OCI-LY3 (cell line): ENCODE measurements around the gene ARPP19.

Experiments used
- H2AFZ ChIP-seq: fragments of 200-600, 300-600 bp; shearing (Covaris generic); 2 replicates; pipeline ENCODE4 v1.6.0; 2014; ENCODE audit warnings: antibody characterized with exemption, low read depth, low read length
- H3K27ac ChIP-seq: fragments of 200-600, 300-600 bp; sonication (generic); 2 replicates; pipeline ENCODE4 v1.5.1; 2014; ENCODE audit warnings: mild to moderate bottlenecking, low read length, moderate library complexity, mixed read lengths
- H3K27me3 ChIP-seq: fragments of 200-600, 300-600 bp; sonication (generic); 2 replicates; pipeline ENCODE4 v1.6.1; 2014; ENCODE audit warnings: low read depth, low read length, mixed read lengths
- H3K36me3 ChIP-seq: fragments of 200-600, 300-600 bp; sonication (generic); replicated peaks from 2 replicates; pipeline ENCODE3; 2014; ENCODE audit warnings: low read depth, low read length, mixed read lengths
- H3K4me1 ChIP-seq: fragments of 300-600, 200-600 bp; sonication (generic); 2 replicates; pipeline ENCODE4 v1.6.1; 2014; ENCODE audit warnings: low read length, mixed read lengths
- H3K4me2 ChIP-seq: fragments of 200-600, 300-600 bp; sonication (generic); 2 replicates; pipeline ENCODE4 v1.6.1; 2014; ENCODE audit warnings: low read length, mixed read lengths
- H3K4me3 ChIP-seq: fragments of 300-600, 200-600 bp; sonication (generic); 2 replicates; pipeline ENCODE4 v1.5.1; 2014; ENCODE audit warnings: antibody characterized with exemption, mild to moderate bottlenecking, low read length, moderate library complexity
- H3K79me2 ChIP-seq: fragments of 300-600, 200-600 bp; shearing (Covaris generic); 2 replicates; pipeline ENCODE4 v1.6.1; 2014; ENCODE audit warnings: mild to moderate bottlenecking, low read length, mixed read lengths
- H3K9ac ChIP-seq: fragments of 300-600, 200-600 bp; shearing (Covaris generic); 2 replicates; pipeline ENCODE4 v1.6.0; 2014; ENCODE audit warnings: mild to moderate bottlenecking, low read length, moderate library complexity
- H3K9me3 ChIP-seq: fragments of 200-600, 300-600 bp; shearing (Covaris generic); 2 replicates; pipeline ENCODE4 v1.6.1; 2014; ENCODE audit warnings: low read length, mixed read lengths; ENCODE audit not compliant: insufficient read depth
- H4K20me1 ChIP-seq: fragments of 200-600, 300-600 bp; sonication (generic); 2 replicates; pipeline ENCODE4 v1.6.1; 2016; ENCODE audit warnings: low read length, mixed read lengths; ENCODE audit not compliant: insufficient read depth
- CTCF ChIP-seq: fragments of 200-600, 300-600 bp; sonication (generic); IDR thresholded peaks from 2 replicates; pipeline ENCODE4 v1.5.1; 2014; ENCODE audit warnings: antibody characterized with exemption, low read length, low read depth
- EZH2phosphoT487 ChIP-seq: fragments of 200-600 bp; shearing (Covaris generic); IDR thresholded peaks from 2 replicates; pipeline ENCODE4 v1.6.1; 2018; ENCODE audit warnings: antibody characterized with exemption, mixed run types, low read depth

Gene ARPP19

GRCh38 chr15:52568601-52569585 lies at the start of gene ARPP19:
Gene ARPP19, minus strand, starts transcription at chr15:52569030. Its CDS starts 138 bp downstream, at chr15:52568892.
- peak within 1 kb of the TSS; percentile 81 for H3K4me3 ChIP-seq
- H3K4me2 ChIP-seq, result peak within 1 kb of the TSS; percentile 90
- H3K36me3 ChIP-seq, result peaks cover 10% of the 10 kb centered on the region
- H3K4me1 ChIP-seq, result peaks cover 30% of the 10 kb centered on the region
- H3K79me2 ChIP-seq, result peaks cover 47% of the 10 kb centered on the region
- peaks cover 33% of the 10 kb centered on the region for H4K20me1 ChIP-seq
- H3K9ac ChIP-seq, result peak within 1 kb of the TSS; percentile 97
- TF ChIP-seq EZH2phosphoT487 (no peak), CTCF (no peak; the same call in 1 of the 2 replicates)
- H3K27ac ChIP-seq, result peak within 1 kb of the TSS; percentile 80
- H3K9me3 ChIP-seq, result no peaks in the 10 kb centered on the region
- H2AFZ ChIP-seq, result peak within 1 kb of the TSS; percentile 98
- no peaks in the 10 kb centered on the region for H3K27me3 ChIP-seq

GRCh38 chr15:52617026-52617425 lies 48.2 kb upstream of the ARPP19 start:
- no peak overlapping the region for H3K27ac ChIP-seq
- H3K9ac ChIP-seq, result no peak overlapping the region
- H4K20me1 ChIP-seq, result no peaks in the 10 kb centered on the region
- H2AFZ ChIP-seq, result no peak overlapping the region
- no peaks in the 10 kb centered on the region for H3K9me3 ChIP-seq
- no peaks in the 10 kb centered on the region for H3K27me3 ChIP-seq
- peaks cover 3% of the 10 kb centered on the region for H3K4me1 ChIP-seq
- H3K36me3 ChIP-seq, result no peaks in the 10 kb centered on the region
- TF ChIP-seq EZH2phosphoT487 (no peak), CTCF (no peak)
- no peak overlapping the region for H3K4me2 ChIP-seq
- no peaks in the 10 kb centered on the region for H3K79me2 ChIP-seq
- no peak overlapping the region for H3K4me3 ChIP-seq

GRCh38 chr15:52615302-52615701 lies 46.5 kb upstream of the ARPP19 start:
- H3K4me2 ChIP-seq, result no peak overlapping the region
- no peaks in the 10 kb centered on the region for H3K9me3 ChIP-seq
- H2AFZ ChIP-seq, result no peak overlapping the region
- no peak overlapping the region for H3K27ac ChIP-seq
- H3K79me2 ChIP-seq, result no peaks in the 10 kb centered on the region
- no peak for TF ChIP-seq CTCF
- no peak for TF ChIP-seq EZH2phosphoT487
- peaks cover 14% of the 10 kb centered on the region for H3K4me1 ChIP-seq
- peaks cover 7% of the 10 kb centered on the region for H3K36me3 ChIP-seq
- no peaks in the 10 kb centered on the region for H4K20me1 ChIP-seq
- no peak overlapping the region for H3K4me3 ChIP-seq
- no peak overlapping the region for H3K9ac ChIP-seq
- no peaks in the 10 kb centered on the region for H3K27me3 ChIP-seq

- no peak for TF ChIP-seq CTCF
- no peak for TF ChIP-seq EZH2phosphoT487
- Histone ChIP-seq H2AFZ (no peak overlapping the region), H3K4me1 (peaks cover 19% of the 10 kb centered on the region), H3K4me3 (no peak overlapping the region), H3K27me3 (no peaks in the 10 kb centered on the region), H3K9ac (no peak overlapping the region), H3K27ac (no peak overlapping the region), H3K79me2 (no peaks in the 10 kb centered on the region), H3K9me3 (no peaks in the 10 kb centered on the region), H4K20me1 (no peaks in the 10 kb centered on the region), H3K4me2 (no peak overlapping the region), H3K36me3 (peaks cover 19% of the 10 kb centered on the region)
Measured at GRCh38 chr15:52609593-52609992, 40.8 kb upstream of the ARPP19 start.
